Neural cell (in vitro differentiated cells): ENCODE measurements around the gene SYCP2.

Source experiments
- EP300 ChIP-seq: fragments of 450-650 bp; conservative IDR thresholded peaks from 2 replicates; pipeline ENCODE4 v1.6.1; 2014; ENCODE audit warnings: antibody characterized with exemption, mild to moderate bottlenecking, moderate library complexity; ENCODE audit not compliant: poor library complexity, severe bottlenecking
- EZH2 ChIP-seq: fragments of 200-600, 300-800 bp; shearing (Covaris generic), sonication (generic); IDR thresholded peaks from 2 replicates; pipeline ENCODE4 v1.6.1; 2014; ENCODE audit warnings: antibody characterized with exemption, low read length, borderline replicate concordance, mild to moderate bottlenecking; ENCODE audit not compliant: insufficient read depth, poor library complexity, severe bottlenecking
- POLR2AphosphoS5 ChIP-seq: IDR thresholded peaks from 2 replicates; pipeline ENCODE4 v1.6.1; 2012
- RAD21 ChIP-seq: fragments of 450-650 bp; conservative IDR thresholded peaks from 2 replicates; pipeline ENCODE4 v1.6.1; 2014; ENCODE audit warnings: antibody characterized with exemption, mild to moderate bottlenecking, moderate library complexity
- TAF1 ChIP-seq: IDR thresholded peaks from 2 replicates; pipeline ENCODE4 v1.6.1; 2012; ENCODE audit warnings: low read depth
- TF ChIP-seq, protein P1 (sequence below): IDR thresholded peaks from 2 replicates; pipeline ENCODE4 v1.6.1; 2012; ENCODE audit warnings: borderline replicate concordance
- TF ChIP-seq, protein P2 (sequence below): fragments of 450-650 bp; IDR thresholded peaks from 2 replicates; pipeline ENCODE4 v1.5.1; 2014; ENCODE audit warnings: antibody characterized with exemption, mild to moderate bottlenecking, moderate library complexity; ENCODE audit not compliant: poor library complexity, severe bottlenecking

DNA sequence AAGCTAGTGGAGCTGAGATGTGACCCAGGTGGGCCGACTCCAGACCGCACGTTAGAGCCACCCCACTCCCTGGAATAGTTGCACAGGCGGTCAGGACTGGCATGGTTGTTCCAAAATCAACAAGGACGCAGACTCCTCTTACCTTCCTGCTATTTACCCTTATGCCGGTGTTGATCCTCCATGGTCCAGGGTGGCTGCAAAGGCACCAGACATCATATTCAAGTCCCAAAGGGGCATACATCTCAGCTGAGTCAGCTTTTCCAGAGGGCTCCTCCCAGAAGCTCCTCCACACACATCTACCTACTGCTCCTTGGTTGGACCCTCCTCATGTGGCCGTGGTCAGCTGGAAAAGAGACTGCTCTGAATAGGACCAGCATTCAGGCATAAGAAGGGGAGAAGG, 112.2 kb downstream of the SYCP2 start:
- TF ChIP-seq, protein P1, sequence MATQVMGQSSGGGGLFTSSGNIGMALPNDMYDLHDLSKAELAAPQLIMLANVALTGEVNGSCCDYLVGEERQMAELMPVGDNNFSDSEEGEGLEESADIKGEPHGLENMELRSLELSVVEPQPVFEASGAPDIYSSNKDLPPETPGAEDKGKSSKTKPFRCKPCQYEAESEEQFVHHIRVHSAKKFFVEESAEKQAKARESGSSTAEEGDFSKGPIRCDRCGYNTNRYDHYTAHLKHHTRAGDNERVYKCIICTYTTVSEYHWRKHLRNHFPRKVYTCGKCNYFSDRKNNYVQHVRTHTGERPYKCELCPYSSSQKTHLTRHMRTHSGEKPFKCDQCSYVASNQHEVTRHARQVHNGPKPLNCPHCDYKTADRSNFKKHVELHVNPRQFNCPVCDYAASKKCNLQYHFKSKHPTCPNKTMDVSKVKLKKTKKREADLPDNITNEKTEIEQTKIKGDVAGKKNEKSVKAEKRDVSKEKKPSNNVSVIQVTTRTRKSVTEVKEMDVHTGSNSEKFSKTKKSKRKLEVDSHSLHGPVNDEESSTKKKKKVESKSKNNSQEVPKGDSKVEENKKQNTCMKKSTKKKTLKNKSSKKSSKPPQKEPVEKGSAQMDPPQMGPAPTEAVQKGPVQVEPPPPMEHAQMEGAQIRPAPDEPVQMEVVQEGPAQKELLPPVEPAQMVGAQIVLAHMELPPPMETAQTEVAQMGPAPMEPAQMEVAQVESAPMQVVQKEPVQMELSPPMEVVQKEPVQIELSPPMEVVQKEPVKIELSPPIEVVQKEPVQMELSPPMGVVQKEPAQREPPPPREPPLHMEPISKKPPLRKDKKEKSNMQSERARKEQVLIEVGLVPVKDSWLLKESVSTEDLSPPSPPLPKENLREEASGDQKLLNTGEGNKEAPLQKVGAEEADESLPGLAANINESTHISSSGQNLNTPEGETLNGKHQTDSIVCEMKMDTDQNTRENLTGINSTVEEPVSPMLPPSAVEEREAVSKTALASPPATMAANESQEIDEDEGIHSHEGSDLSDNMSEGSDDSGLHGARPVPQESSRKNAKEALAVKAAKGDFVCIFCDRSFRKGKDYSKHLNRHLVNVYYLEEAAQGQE, result no peak
- TF ChIP-seq EP300 (no peak), EZH2 (no peak), TAF1 (no peak), POLR2AphosphoS5 (no peak), RAD21 (no peak)
- TF ChIP-seq, protein P2, sequence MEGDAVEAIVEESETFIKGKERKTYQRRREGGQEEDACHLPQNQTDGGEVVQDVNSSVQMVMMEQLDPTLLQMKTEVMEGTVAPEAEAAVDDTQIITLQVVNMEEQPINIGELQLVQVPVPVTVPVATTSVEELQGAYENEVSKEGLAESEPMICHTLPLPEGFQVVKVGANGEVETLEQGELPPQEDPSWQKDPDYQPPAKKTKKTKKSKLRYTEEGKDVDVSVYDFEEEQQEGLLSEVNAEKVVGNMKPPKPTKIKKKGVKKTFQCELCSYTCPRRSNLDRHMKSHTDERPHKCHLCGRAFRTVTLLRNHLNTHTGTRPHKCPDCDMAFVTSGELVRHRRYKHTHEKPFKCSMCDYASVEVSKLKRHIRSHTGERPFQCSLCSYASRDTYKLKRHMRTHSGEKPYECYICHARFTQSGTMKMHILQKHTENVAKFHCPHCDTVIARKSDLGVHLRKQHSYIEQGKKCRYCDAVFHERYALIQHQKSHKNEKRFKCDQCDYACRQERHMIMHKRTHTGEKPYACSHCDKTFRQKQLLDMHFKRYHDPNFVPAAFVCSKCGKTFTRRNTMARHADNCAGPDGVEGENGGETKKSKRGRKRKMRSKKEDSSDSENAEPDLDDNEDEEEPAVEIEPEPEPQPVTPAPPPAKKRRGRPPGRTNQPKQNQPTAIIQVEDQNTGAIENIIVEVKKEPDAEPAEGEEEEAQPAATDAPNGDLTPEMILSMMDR, result no peak
